B cell (primary cell): ENCODE measurements around the gene TRAPPC2. TPM values are rescaled to one million over a fixed set of nuclear protein-coding genes. Genes with fewer than 3 reads are reported as not detected.

Experiments used
- ATAC-seq: fragments of 200-7000 bp; cut with Tn5 transposase; one replicate; pipeline ENCODE4 v1.10.0; 2021; ENCODE audit warnings: low read depth, mild to moderate bottlenecking, moderate number of reproducible peaks, moderate library complexity
- CTCF ChIA-PET: fragments of 350-600 bp; sonication (Branson Sonifier 250); formaldehyde crosslinking; loops from one replicate; lab custom pipeline; 2021; ENCODE audit warnings: antibody characterized with exemption, inconsistent platforms; lab: Charles Lee
- POLR2A ChIA-PET: fragments of 350-600 bp; sonication (Branson Sonifier 250); formaldehyde crosslinking; loops from one replicate; lab custom pipeline; 2021; ENCODE audit warnings: antibody characterized with exemption; lab: Charles Lee
- DNase-seq: peaks from one replicate; pipeline ENCODE4 v3.0.0; 2013
- H2AFZ ChIP-seq: 2 replicates; pipeline ENCODE4 v1.6.1; 2012; ENCODE audit warnings: mild to moderate bottlenecking, low read depth, low read length; ENCODE audit not compliant: insufficient read depth, poor library complexity, severe bottlenecking
- H3K27ac ChIP-seq, 2 donors: 1 replicate in 1 of 2; 2 replicates in 1 of 2; pipeline ENCODE4 v1.5.1; 2012 to 2013; ENCODE audit warnings: low read length in 2 of 2, mild to moderate bottlenecking in 2 of 2, moderate library complexity in 1 of 2
- H3K27me3 ChIP-seq, 4 experiments: fragments of 200-600 bp in 1 of 4; sonication (generic) in 1 of 4; replicated peaks in 1 of 4; 1 replicate in 2 of 4; 2 replicates in 2 of 4; pipeline versions ENCODE4 v1.6.1 to v1.7.0; 2013 to 2016; ENCODE audit warnings: low read length in 3 of 4, mild to moderate bottlenecking in 2 of 4, mixed read lengths in 1 of 4, moderate library complexity in 1 of 4; ENCODE audit not compliant: insufficient read depth in 4 of 4, control insufficient read depth in 3 of 4; ENCODE audit errors: control extremely low read depth in 1 of 4
- H3K36me3 ChIP-seq, 2 experiments: replicated peaks in 1 of 2; 1 replicate in 1 of 2; 2 replicates in 1 of 2; pipeline versions ENCODE4 v1.6.1 to v1.7.1; 2013; ENCODE audit warnings: low read length in 1 of 2; ENCODE audit not compliant: insufficient read depth in 2 of 2, control insufficient read depth in 1 of 2; ENCODE audit errors: control extremely low read depth in 1 of 2, extremely low read depth in 1 of 2
- H3K4me1 ChIP-seq, 2 donors: fragments of 200-600 bp in 1 of 2; sonication (generic) in 1 of 2; 1 replicate in 1 of 2; 2 replicates in 1 of 2; pipeline versions ENCODE4 v1.5.1 to v1.6.1; 2013 to 2017; ENCODE audit warnings: low read length in 2 of 2; ENCODE audit not compliant: control insufficient read depth in 2 of 2, insufficient read depth in 2 of 2
- H3K4me2 ChIP-seq: replicated peaks from 2 replicates; pipeline ENCODE3; 2012; ENCODE audit warnings: mild to moderate bottlenecking, low read depth, low read length; ENCODE audit not compliant: poor library complexity, severe bottlenecking
- H3K4me3 ChIP-seq, 5 experiments: fragments of 200-600 bp in 1 of 5; sonication (generic) in 1 of 5; 1 replicate in 3 of 5; 2 replicates in 2 of 5; pipeline versions ENCODE4 v1.5.1 to v1.7.0; 2011 to 2016; ENCODE audit warnings: low read length in 4 of 5, mild to moderate bottlenecking in 4 of 5, low read depth in 2 of 5, control low read depth in 1 of 5, moderate library complexity in 1 of 5; ENCODE audit not compliant: insufficient read depth in 1 of 5; ENCODE audit errors: control extremely low read depth in 1 of 5, extremely low read depth in 1 of 5
- H3K79me2 ChIP-seq: fragments of 200-600 bp; sonication (generic); one replicate; pipeline ENCODE4 v1.6.0; 2016; ENCODE audit warnings: low read length; ENCODE audit not compliant: control insufficient read depth, insufficient read depth
- H3K9ac ChIP-seq: fragments of 200-600 bp; sonication (generic); 2 replicates; pipeline ENCODE4 v1.6.1; 2017; ENCODE audit warnings: mild to moderate bottlenecking, low read length, moderate library complexity
- H3K9me3 ChIP-seq, 3 donors: one replicate each; pipeline versions ENCODE4 v1.6.1 to v1.7.1; 2013; ENCODE audit warnings: low read length in 2 of 3; ENCODE audit not compliant: control insufficient read depth in 2 of 3, insufficient read depth in 1 of 3; ENCODE audit errors: control extremely low read depth in 1 of 3
- H4K20me1 ChIP-seq: 2 replicates; pipeline ENCODE4 v1.6.0; 2012; ENCODE audit warnings: mild to moderate bottlenecking, low read length; ENCODE audit not compliant: insufficient read depth, control insufficient read depth, poor library complexity, severe bottlenecking
- H3K27ac Mint-ChIP-seq: one replicate; pipeline ENCODE4 v1.8.0; 2021; ENCODE audit warnings: mixed read lengths
- H3K27me3 Mint-ChIP-seq: one replicate; pipeline ENCODE4 v1.8.0; 2021; ENCODE audit warnings: mixed read lengths
- H3K4me1 Mint-ChIP-seq: one replicate; pipeline ENCODE4 v1.8.0; 2021; ENCODE audit warnings: mixed read lengths
- H3K4me3 Mint-ChIP-seq: one replicate; pipeline ENCODE4 v1.8.0; 2021; ENCODE audit warnings: mixed read lengths
- H3K9me3 Mint-ChIP-seq: one replicate; pipeline ENCODE4 v1.8.0; 2022; ENCODE audit warnings: mixed read lengths; ENCODE audit not compliant: insufficient read depth
- EZH2 ChIP-seq: IDR thresholded peaks from 2 replicates; pipeline ENCODE4 v1.6.1; 2012; ENCODE audit warnings: borderline replicate concordance, low read depth, mild to moderate bottlenecking, moderate library complexity, low read length; ENCODE audit not compliant: insufficient read depth, poor library complexity, severe bottlenecking
- WGBS: methylation state at CpG from one replicate; pipeline ENCODE4 v1.1.5; 2013; ENCODE audit warnings: missing lambda C conversion rate; ENCODE audit not compliant: insufficient coverage; 5-methylcytosine and 5-hydroxymethylcytosine counted together
- intact Hi-C: fragments of 100-400 bp; cut with micrococcal nuclease; formaldehyde crosslinking; loops from one replicate; pipeline ENCODE4 v1.10.0; 2022
- polyA plus RNA-seq: library from polyadenylated mRNA; depleted of rRNA; stranded (reverse); fragments of >200 nt; gene quantifications from 2 replicates; pipeline ENCODE4 v1.2.3, GENCODE V29; 2012
- total RNA-seq, 2 donors: library from RNA; stranded (reverse); fragments of 120-200 nt in 1 of 2; gene quantifications; 1 replicate in 1 of 2; 2 replicates in 1 of 2; pipeline versions ENCODE4 v1.2.3 to v1.2.4, GENCODE V29; 2013 to 2022
- TF ChIP-seq, protein P1 (sequence below): fragments of 200-600 bp; IDR thresholded peaks from one replicate; pipeline ENCODE4 v1.8.0; 2022; ENCODE audit warnings: antibody characterized with exemption, mild to moderate bottlenecking

The TRAPPC2 gene
- total and polyA plus RNA-seq, 2 donors (not counting 1 experiment from before 2014, with no cell fraction given) = 27.0 to 28.0 TPM

DNA sequence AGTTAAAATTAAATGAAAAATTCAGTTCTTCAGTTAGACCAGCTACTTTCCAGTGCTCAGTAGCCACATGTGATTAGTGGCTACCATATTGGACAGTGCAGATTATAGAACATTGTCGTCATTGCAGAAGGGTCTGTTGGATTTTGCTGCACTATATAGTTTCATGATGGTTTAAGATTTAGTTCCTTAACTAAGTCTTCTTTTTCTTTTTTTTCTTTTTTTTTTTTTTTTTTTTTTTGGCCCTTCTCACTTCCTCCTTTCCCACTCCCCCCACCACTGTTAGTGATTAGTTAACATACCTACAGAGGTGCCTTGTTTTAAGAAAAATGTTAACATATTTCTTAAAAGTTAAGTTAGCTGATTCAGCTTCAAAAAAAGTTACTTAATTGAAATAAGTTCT lies 36.4 kb downstream of the TRAPPC2 start:
- Histone ChIP-seq H2AFZ (no peak overlapping the region), H4K20me1 (peaks cover 28% of the 10 kb centered on the region), H3K9me3 (no peaks in the 10 kb centered on the region), H3K79me2 (peaks cover 79% of the 10 kb centered on the region), H3K4me2 (peak overlapping the region; percentile 62), H3K4me1 (peaks cover 61 to 80% of the 10 kb centered on the region in 2 donors), H3K27ac (peak overlapping the region; percentile 52 to 57), H3K36me3 (no peaks in the 10 kb centered on the region), H3K27me3 (no peaks in the 10 kb centered on the region), H3K9ac (peak overlapping the region; percentile 31), H3K4me3 (peak overlapping the region in 1 of 5 experiments; percentile 6)
- POLR2A ChIA-PET = interaction anchor here (0.5 to 1.3 kb wide), 2 partner anchors 17 to 36 kb away, joined by 6 to 7 read pairs; partner anchors contain the start of genes OFD1 and TRAPPC2
- ATAC-seq = no peak
- Mint-ChIP-seq H3K9me3 (no peaks in the 10 kb centered on the region), H3K27me3 (no peaks in the 10 kb centered on the region), H3K27ac (peak overlapping the region; percentile 37), H3K4me1 (peaks cover 80% of the 10 kb centered on the region), H3K4me3 (peak overlapping the region; percentile 59)
- no peak for TF ChIP-seq EZH2
- TF ChIP-seq, protein P1, sequence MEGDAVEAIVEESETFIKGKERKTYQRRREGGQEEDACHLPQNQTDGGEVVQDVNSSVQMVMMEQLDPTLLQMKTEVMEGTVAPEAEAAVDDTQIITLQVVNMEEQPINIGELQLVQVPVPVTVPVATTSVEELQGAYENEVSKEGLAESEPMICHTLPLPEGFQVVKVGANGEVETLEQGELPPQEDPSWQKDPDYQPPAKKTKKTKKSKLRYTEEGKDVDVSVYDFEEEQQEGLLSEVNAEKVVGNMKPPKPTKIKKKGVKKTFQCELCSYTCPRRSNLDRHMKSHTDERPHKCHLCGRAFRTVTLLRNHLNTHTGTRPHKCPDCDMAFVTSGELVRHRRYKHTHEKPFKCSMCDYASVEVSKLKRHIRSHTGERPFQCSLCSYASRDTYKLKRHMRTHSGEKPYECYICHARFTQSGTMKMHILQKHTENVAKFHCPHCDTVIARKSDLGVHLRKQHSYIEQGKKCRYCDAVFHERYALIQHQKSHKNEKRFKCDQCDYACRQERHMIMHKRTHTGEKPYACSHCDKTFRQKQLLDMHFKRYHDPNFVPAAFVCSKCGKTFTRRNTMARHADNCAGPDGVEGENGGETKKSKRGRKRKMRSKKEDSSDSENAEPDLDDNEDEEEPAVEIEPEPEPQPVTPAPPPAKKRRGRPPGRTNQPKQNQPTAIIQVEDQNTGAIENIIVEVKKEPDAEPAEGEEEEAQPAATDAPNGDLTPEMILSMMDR = no peak
- CTCF ChIA-PET = interaction anchor here (0.8 to 2.1 kb wide), 6 partner anchors 9 to 50 kb away, joined by 3 to 14 read pairs (median 4); partner anchors contain the start of genes OFD1, RAB9A and TRAPPC2
- no CpG with 5 or more reads among the region's 1 CpG for WGBS
- intact Hi-C loops = loop anchor here (1.0 to 2.0 kb wide), 2 partner anchors 9 to 35 kb away; partner anchors contain the start of gene RAB9A
- DNase-seq = peak; percentile 52

DNA sequence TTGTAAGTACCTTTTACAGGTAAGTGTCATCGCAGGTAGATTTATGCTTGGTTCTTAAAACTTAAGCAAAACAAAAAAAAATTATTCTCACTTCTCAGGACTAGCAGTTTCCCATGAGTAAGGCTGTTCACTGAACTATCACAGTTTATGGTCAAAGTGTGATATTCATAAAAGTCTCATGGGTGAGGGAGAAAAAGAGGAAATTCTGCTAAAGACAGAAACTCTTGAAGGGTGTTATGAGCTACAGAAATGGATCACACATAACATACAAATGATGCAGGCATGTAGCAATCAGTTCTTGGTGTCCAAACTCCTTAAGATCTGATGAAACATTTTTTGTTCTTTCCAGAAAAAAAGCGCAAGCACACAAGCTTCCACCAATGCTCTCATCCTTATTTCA lies 37.0 kb downstream of the TRAPPC2 start:
- WGBS = no CpG with 5 or more reads among the region's 2 CpGs
- DNase-seq (peak; percentile 57), ATAC-seq (peak; percentile 65)
- intact Hi-C loops = loop anchor here (1.0 kb wide), 1 partner anchor 8 kb away; the partner anchor contains the start of gene RAB9A
- H3K27ac Mint-ChIP-seq = peak overlapping the region; percentile 2
- Histone ChIP-seq H3K9ac (peak overlapping the region; percentile 17), H4K20me1 (peaks cover 28% of the 10 kb centered on the region), H3K27me3 (no peaks in the 10 kb centered on the region), H3K4me1 (peaks cover 66 to 85% of the 10 kb centered on the region in 2 donors), H3K4me2 (peak overlapping the region; percentile 62), H3K9me3 (no peaks in the 10 kb centered on the region), H3K36me3 (no peaks in the 10 kb centered on the region), H3K79me2 (peaks cover 79% of the 10 kb centered on the region), H3K4me3 (peak overlapping the region in 1 of 5 experiments; percentile 6), H2AFZ (no peak overlapping the region), H3K27ac (peak overlapping the region; percentile 52 to 57)
- H3K27me3 Mint-ChIP-seq = no peaks in the 10 kb centered on the region
- ChIA-PET CTCF (interaction anchor here (0.6 to 2.1 kb wide), 6 partner anchors 9 to 751 kb away, joined by 3 to 14 read pairs (median 4); partner anchors contain the start of genes OFD1, RAB9A and TRAPPC2), POLR2A (interaction anchor here (0.5 to 1.3 kb wide), 2 partner anchors 16 to 37 kb away, joined by 6 to 7 read pairs; partner anchors contain the start of genes OFD1 and TRAPPC2)
- peak overlapping the region; percentile 59 for H3K4me3 Mint-ChIP-seq
- no peaks in the 10 kb centered on the region for H3K9me3 Mint-ChIP-seq
- H3K4me1 Mint-ChIP-seq = peaks cover 82% of the 10 kb centered on the region
- no peak for TF ChIP-seq EZH2
- TF ChIP-seq, protein P1 = no peak
